IMR-90 (cell line): ENCODE measurements around the gene MYH6. TPM values are rescaled to one million over a fixed set of nuclear protein-coding genes. Genes with fewer than 3 reads are reported as not detected.

Experiments used
- ATAC-seq: fragments of 200-7000 bp; cut with Tn5 transposase; 2 replicates; pipeline ENCODE4 v1.9.1; 2020; ENCODE audit warnings: low read depth, mild to moderate bottlenecking, moderate library complexity
- BruUV-seq: library from RNA; stranded (reverse); fragments of 400-500 nt; replicated peaks from 2 replicates; lab custom pipeline; 2021; lab: Mats Ljungman, UMichigan
- CTCF ChIA-PET: fragments of 300-600 bp; formaldehyde crosslinking; extraction: SDS; loops from one replicate; lab custom pipeline; 2021; ENCODE audit warnings: antibody characterized with exemption; lab: Yijun Ruan, JAX
- POLR2A ChIA-PET: fragments of 300-600 bp; sonication (Branson Sonifier 250); formaldehyde crosslinking; loops from one replicate; lab custom pipeline; 2022; ENCODE audit warnings: antibody characterized with exemption; ENCODE audit not compliant: unreplicated experiment; lab: Charles Lee
- DNase-seq: peaks from one replicate; pipeline ENCODE4 v3.0.0; 2013
- H2AFZ ChIP-seq: replicated peaks from 2 replicates; pipeline ENCODE3; 2013; ENCODE audit warnings: low read length, mild to moderate bottlenecking; ENCODE audit not compliant: poor library complexity
- H2AK5ac ChIP-seq: 2 replicates; pipeline ENCODE4 v1.6.1; 2013; ENCODE audit warnings: low read depth, low read length, inconsistent platforms
- H2AK9ac ChIP-seq: replicated peaks from 2 replicates; pipeline ENCODE3; 2013; ENCODE audit warnings: mild to moderate bottlenecking, low read depth, low read length, moderate library complexity; ENCODE audit not compliant: poor library complexity
- H2BK120ac ChIP-seq: 2 replicates; pipeline ENCODE4 v1.6.1; 2013; ENCODE audit warnings: low read depth, low read length, inconsistent platforms
- H2BK15ac ChIP-seq: 3 replicates; pipeline ENCODE4 v1.6.1; 2013; ENCODE audit warnings: low read depth, low read length, inconsistent platforms
- H2BK20ac ChIP-seq: 2 replicates; pipeline ENCODE4 v1.6.1; 2013; ENCODE audit warnings: low read depth, mild to moderate bottlenecking, inconsistent platforms, low read length, moderate library complexity
- H2BK5ac ChIP-seq: 2 replicates; pipeline ENCODE4 v1.6.1; 2013; ENCODE audit warnings: mild to moderate bottlenecking, low read depth, low read length, inconsistent platforms; ENCODE audit not compliant: poor library complexity, severe bottlenecking
- H3K14ac ChIP-seq: replicated peaks from 2 replicates; pipeline ENCODE4 v1.6.1; 2013; ENCODE audit warnings: low read depth, low read length, inconsistent platforms
- H3K18ac ChIP-seq: 2 replicates; pipeline ENCODE4 v1.6.1; 2013; ENCODE audit warnings: low read depth, low read length, control low read depth
- H3K23ac ChIP-seq: 2 replicates; pipeline ENCODE4 v1.6.1; 2013; ENCODE audit warnings: low read depth, low read length, inconsistent platforms
- H3K27ac ChIP-seq: 2 replicates; pipeline ENCODE4 v1.5.1; 2013; ENCODE audit warnings: mild to moderate bottlenecking, control low read depth, low read length; ENCODE audit not compliant: insufficient read depth
- H3K27me3 ChIP-seq: 2 replicates; pipeline ENCODE4 v1.6.1; 2013; ENCODE audit warnings: low read length; ENCODE audit not compliant: control insufficient read depth, insufficient read depth
- H3K36me3 ChIP-seq: 2 replicates; pipeline ENCODE4 v1.6.1; 2013; ENCODE audit warnings: low read length, mixed read lengths; ENCODE audit not compliant: control insufficient read depth, insufficient read depth
- H3K4ac ChIP-seq: 2 replicates; pipeline ENCODE4 v1.6.1; 2013; ENCODE audit warnings: low read depth, low read length, inconsistent platforms
- H3K4me1 ChIP-seq: 2 replicates; pipeline ENCODE4 v1.6.1; 2013; ENCODE audit warnings: low read length, mixed read lengths; ENCODE audit not compliant: control insufficient read depth, insufficient read depth
- H3K4me2 ChIP-seq: 2 replicates; pipeline ENCODE4 v1.6.1; 2013; ENCODE audit warnings: low read depth, mild to moderate bottlenecking, control low read depth, low read length, moderate library complexity
- H3K4me3 ChIP-seq: 2 replicates; pipeline ENCODE4 v1.5.1; 2013; ENCODE audit warnings: low read depth, mild to moderate bottlenecking, control low read depth, low read length, moderate library complexity; ENCODE audit not compliant: insufficient read depth
- H3K56ac ChIP-seq: 2 replicates; pipeline ENCODE4 v1.6.1; 2013; ENCODE audit warnings: low read length, inconsistent platforms; ENCODE audit not compliant: insufficient read depth; ENCODE audit errors: extremely low read depth
- H3K79me1 ChIP-seq, 2 experiments: 2 replicates each; pipeline ENCODE4 v1.6.1; 2013; ENCODE audit warnings: low read length in 2 of 2, inconsistent platforms in 1 of 2, low read depth in 1 of 2
- H3K9ac ChIP-seq: 2 replicates; pipeline ENCODE4 v1.6.1; 2013; ENCODE audit warnings: low read depth, low read length, control low read depth
- H3K9me1 ChIP-seq: 2 replicates; pipeline ENCODE4 v1.6.1; 2013; ENCODE audit warnings: low read length, inconsistent platforms; ENCODE audit not compliant: insufficient read depth
- H3K9me3 ChIP-seq: 2 replicates; pipeline ENCODE4 v1.6.1; 2013; ENCODE audit warnings: low read length; ENCODE audit not compliant: control insufficient read depth, insufficient read depth
- H4K20me1 ChIP-seq: 2 replicates; pipeline ENCODE4 v1.6.1; 2013; ENCODE audit warnings: low read length, inconsistent platforms; ENCODE audit not compliant: insufficient read depth
- H4K5ac ChIP-seq: 2 replicates; pipeline ENCODE4 v1.6.1; 2013; ENCODE audit warnings: mild to moderate bottlenecking, low read depth, low read length, control low read depth
- H4K8ac ChIP-seq, 2 experiments: 2 replicates each; pipeline ENCODE4 v1.6.1; 2013; ENCODE audit warnings: low read depth in 2 of 2, low read length in 2 of 2, control low read depth in 1 of 2, inconsistent platforms in 1 of 2
- H4K91ac ChIP-seq: 2 replicates; pipeline ENCODE4 v1.6.1; 2013; ENCODE audit warnings: low read depth, low read length, inconsistent platforms; ENCODE audit not compliant: insufficient read depth
- BHLHE40 ChIP-seq: fragments of 150-350 bp; IDR thresholded peaks from 2 replicates; pipeline ENCODE4 v1.6.1; 2016; ENCODE audit warnings: mild to moderate bottlenecking, low read depth, low read length
- CEBPB ChIP-seq: IDR thresholded peaks from 2 replicates; pipeline ENCODE4 v1.6.1; 2012; ENCODE audit warnings: low read depth, low read length, improper control_type of control experiment
- CHD1 ChIP-seq: IDR thresholded peaks from 2 replicates; pipeline ENCODE4 v1.6.1; 2012; ENCODE audit warnings: low read depth, low read length, improper control_type of control experiment
- FOS ChIP-seq: fragments of 150-350 bp; IDR thresholded peaks from 2 replicates; pipeline ENCODE4 v1.6.1; 2016; ENCODE audit warnings: low read depth, low read length
- MAFK ChIP-seq: IDR thresholded peaks from 2 replicates; pipeline ENCODE4 v1.6.1; 2012; ENCODE audit warnings: low read depth, low read length, improper control_type of control experiment
- MAZ ChIP-seq: IDR thresholded peaks from 2 replicates; pipeline ENCODE4 v1.6.1; 2012; ENCODE audit warnings: low read depth, mild to moderate bottlenecking, low read length, improper control_type of control experiment, moderate library complexity, borderline replicate concordance
- MXI1 ChIP-seq: IDR thresholded peaks from 2 replicates; pipeline ENCODE4 v1.6.1; 2012; ENCODE audit warnings: low read depth, mild to moderate bottlenecking, low read length, moderate library complexity, borderline replicate concordance
- NFE2L2 ChIP-seq: fragments of 150-350 bp; IDR thresholded peaks from 2 replicates; pipeline ENCODE4 v1.6.1; 2016; ENCODE audit warnings: low read depth, mild to moderate bottlenecking, low read length
- POLR2A ChIP-seq: IDR thresholded peaks from 2 replicates; pipeline ENCODE4 v1.6.1; 2012; ENCODE audit warnings: mild to moderate bottlenecking, low read depth, low read length
- RAD21 ChIP-seq: IDR thresholded peaks from 2 replicates; pipeline ENCODE4 v1.6.1; 2012; ENCODE audit warnings: low read length, improper control_type of control experiment
- RCOR1 ChIP-seq: IDR thresholded peaks from 2 replicates; pipeline ENCODE4 v1.6.1; 2012; ENCODE audit warnings: mild to moderate bottlenecking, low read length, improper control_type of control experiment; ENCODE audit not compliant: insufficient replicate concordance
- RFX5 ChIP-seq: IDR thresholded peaks from 2 replicates; pipeline ENCODE4 v1.8.0; 2012; ENCODE audit warnings: low read depth, mild to moderate bottlenecking, low read length, moderate library complexity
- SMC3 ChIP-seq: fragments of 150-350 bp; IDR thresholded peaks from 2 replicates; pipeline ENCODE4 v1.6.1; 2016; ENCODE audit warnings: low read depth, mild to moderate bottlenecking, antibody characterized with exemption, low read length, moderate library complexity
- WGBS, 2 experiments: methylation state at CpG; one replicate each; pipeline versions ENCODE4 v1.1.5 to v1.1.7; 2013; ENCODE audit warnings: missing lambda C conversion rate in 2 of 2; ENCODE audit not compliant: insufficient read length in 1 of 2; ENCODE audit errors: extremely low coverage in 2 of 2; 5-methylcytosine and 5-hydroxymethylcytosine counted together
- dilution Hi-C: fragments of 300-500 bp; cut with HindIII; formaldehyde crosslinking; loops from one replicate; pipeline ENCODE4 v1.14.3; 2018; ENCODE audit warnings: low sequenced_read_pairs; ENCODE audit not compliant: unreplicated experiment
- in situ Hi-C: fragments of 300-500 bp; cut with MboI; formaldehyde crosslinking; loops from 3 replicates; pipeline ENCODE4 v1.14.3; 2019; ENCODE audit warnings: low sequenced_read_pairs, inconsistent platforms, mixed read lengths
- intact Hi-C: fragments of 100-400 bp; cut with micrococcal nuclease; formaldehyde crosslinking; loops from 2 replicates; pipeline ENCODE4 v1.10.0; 2022
- polyA plus RNA-seq, 3 experiments: library from polyadenylated mRNA; depleted of rRNA; stranded (reverse); fragments of >200 nt; gene quantifications; 2 replicates each; pipeline ENCODE4 v1.2.3, GENCODE V29; 2012; ENCODE audit warnings: low replicate concordance in 1 of 3
- total RNA-seq: library from RNA; depleted of rRNA; stranded (reverse); fragments of >200 nt; gene quantifications from 2 replicates; pipeline ENCODE4 v1.2.3, GENCODE V29; 2012
- TF ChIP-seq, protein P1 (sequence below): fragments of 150-350 bp; IDR thresholded peaks from 2 replicates; pipeline ENCODE4 v1.6.1; 2016; ENCODE audit warnings: low read depth, mild to moderate bottlenecking, low read length, moderate library complexity, borderline replicate concordance
- TF ChIP-seq, protein P2 (sequence below): conservative IDR thresholded peaks from 2 replicates; pipeline ENCODE4 v1.5.1; 2012; ENCODE audit warnings: mild to moderate bottlenecking, low read depth, low read length, improper control_type of control experiment

Gene MYH6
- total and polyA plus RNA-seq, 2 of the 4 experiments (the other 2 are of a cell fraction): not detected

DNA sequence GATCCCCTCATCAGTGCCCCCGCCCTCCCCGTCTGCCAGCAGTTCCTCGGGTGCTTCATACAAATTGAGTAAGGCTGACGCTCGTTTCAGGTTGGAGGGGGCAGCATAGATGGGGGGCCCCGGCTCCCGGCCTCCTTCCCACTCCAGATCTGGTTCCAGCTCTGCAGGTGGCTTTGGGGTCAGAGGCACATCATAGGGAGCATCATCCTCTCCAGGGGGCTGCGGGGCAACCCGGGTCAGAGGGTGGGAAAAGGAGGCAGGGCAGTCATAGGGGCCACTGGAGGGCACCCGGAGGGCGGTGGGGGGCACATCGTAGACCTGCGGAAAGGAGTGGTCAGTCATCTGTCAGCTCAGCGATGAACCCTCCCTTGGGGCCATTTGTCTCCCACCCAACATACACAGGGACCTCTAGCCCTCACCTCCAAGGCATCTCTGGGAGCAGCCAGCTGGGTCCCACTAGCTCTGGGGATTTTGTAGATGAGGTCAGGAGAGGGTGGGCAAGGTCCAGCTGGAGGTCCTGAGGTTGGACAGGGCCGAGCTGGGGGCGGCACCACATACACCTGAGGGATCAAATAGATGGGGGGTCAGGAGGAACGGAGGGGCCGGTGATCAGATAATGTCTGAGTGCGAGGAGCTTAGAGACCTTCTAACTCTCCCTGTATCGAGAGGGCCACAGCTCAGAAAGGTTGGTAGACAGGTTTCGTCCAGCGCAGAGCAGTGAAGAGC, 48.2 kb downstream of the MYH6 start:
- intact Hi-C loops (no loop called here), in situ Hi-C loops (no loop called here), dilution Hi-C loops (no loop called here)
- Histone ChIP-seq H2AK5ac (no peak overlapping the region), H3K79me1 (peaks cover 12 to 37% of the 10 kb centered on the region in 2 experiments; a peak in 3 of 4 replicates), H2AFZ (no peak overlapping the region), H3K27ac (no peak overlapping the region), H3K27me3 (no peaks in the 10 kb centered on the region), H4K5ac (no peak overlapping the region), H3K4me2 (no peak overlapping the region), H2BK15ac (no peak overlapping the region), H4K8ac (no peak overlapping the region), H3K4me3 (no peak overlapping the region), H3K4me1 (peaks cover 4% of the 10 kb centered on the region), H3K14ac (no peak overlapping the region), H3K56ac (no peak overlapping the region), H4K91ac (no peak overlapping the region), H4K20me1 (peaks cover 12% of the 10 kb centered on the region; the same call in 1 of the 2 replicates), H2BK20ac (no peak overlapping the region), H3K18ac (no peak overlapping the region), H3K9ac (no peak overlapping the region), H2BK120ac (no peak overlapping the region), H3K23ac (no peak overlapping the region), H3K9me3 (no peaks in the 10 kb centered on the region), H2AK9ac (no peak overlapping the region), H3K36me3 (peaks cover 36% of the 10 kb centered on the region), H3K4ac (no peak overlapping the region), H3K9me1 (peaks cover 11% of the 10 kb centered on the region; the same call in 1 of the 2 replicates), H2BK5ac (no peak overlapping the region)
- ChIA-PET POLR2A (no interaction called here), CTCF (interaction anchor here (2.5 kb wide), 1 partner anchor 8 kb away, joined by 8 read pairs; the partner anchor contains the start of gene SLC22A17)
- no peak for ATAC-seq
- BruUV-seq: no TSS peak
- WGBS, 2 experiments: 93% methylated on average over 5 of the region's 22 CpGs; no CpG with 5 or more reads in 1 of the 2 experiments
- TF ChIP-seq MXI1 (no peak), POLR2A (no peak), FOS (no peak), BHLHE40 (no peak), MAFK (no peak), MAZ (no peak), CHD1 (no peak), RFX5 (no peak), NFE2L2 (no peak), CEBPB (no peak), RAD21 (no peak), RCOR1 (no peak), SMC3 (no peak)
- TF ChIP-seq, protein P1, sequence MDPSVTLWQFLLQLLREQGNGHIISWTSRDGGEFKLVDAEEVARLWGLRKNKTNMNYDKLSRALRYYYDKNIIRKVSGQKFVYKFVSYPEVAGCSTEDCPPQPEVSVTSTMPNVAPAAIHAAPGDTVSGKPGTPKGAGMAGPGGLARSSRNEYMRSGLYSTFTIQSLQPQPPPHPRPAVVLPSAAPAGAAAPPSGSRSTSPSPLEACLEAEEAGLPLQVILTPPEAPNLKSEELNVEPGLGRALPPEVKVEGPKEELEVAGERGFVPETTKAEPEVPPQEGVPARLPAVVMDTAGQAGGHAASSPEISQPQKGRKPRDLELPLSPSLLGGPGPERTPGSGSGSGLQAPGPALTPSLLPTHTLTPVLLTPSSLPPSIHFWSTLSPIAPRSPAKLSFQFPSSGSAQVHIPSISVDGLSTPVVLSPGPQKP: no peak
- TF ChIP-seq, protein P2, sequence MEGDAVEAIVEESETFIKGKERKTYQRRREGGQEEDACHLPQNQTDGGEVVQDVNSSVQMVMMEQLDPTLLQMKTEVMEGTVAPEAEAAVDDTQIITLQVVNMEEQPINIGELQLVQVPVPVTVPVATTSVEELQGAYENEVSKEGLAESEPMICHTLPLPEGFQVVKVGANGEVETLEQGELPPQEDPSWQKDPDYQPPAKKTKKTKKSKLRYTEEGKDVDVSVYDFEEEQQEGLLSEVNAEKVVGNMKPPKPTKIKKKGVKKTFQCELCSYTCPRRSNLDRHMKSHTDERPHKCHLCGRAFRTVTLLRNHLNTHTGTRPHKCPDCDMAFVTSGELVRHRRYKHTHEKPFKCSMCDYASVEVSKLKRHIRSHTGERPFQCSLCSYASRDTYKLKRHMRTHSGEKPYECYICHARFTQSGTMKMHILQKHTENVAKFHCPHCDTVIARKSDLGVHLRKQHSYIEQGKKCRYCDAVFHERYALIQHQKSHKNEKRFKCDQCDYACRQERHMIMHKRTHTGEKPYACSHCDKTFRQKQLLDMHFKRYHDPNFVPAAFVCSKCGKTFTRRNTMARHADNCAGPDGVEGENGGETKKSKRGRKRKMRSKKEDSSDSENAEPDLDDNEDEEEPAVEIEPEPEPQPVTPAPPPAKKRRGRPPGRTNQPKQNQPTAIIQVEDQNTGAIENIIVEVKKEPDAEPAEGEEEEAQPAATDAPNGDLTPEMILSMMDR: no peak
- DNase-seq: no peak
